Activated CD4-positive, alpha-beta T cell treated with anti-CD3 and anti-CD28 coated beads for 48 hours (primary cell): Measurements from ENCODE around the gene POU2F3.
A peak's percentile ranks its signal among the peaks of the same experiment; 100 is the strongest.

Experiments used
- DNase-seq: peaks from one replicate; pipeline ENCODE4 v3.0.0-alpha.2; 2020

The POU2F3 gene

GRCh38 chr11:120210626-120211521 is 29.1 kb upstream of the POU2F3 start, which contains the start of gene OAF:
OAF (plus strand) TSS chr11:120211032; CDS start chr11:120211280, 248 bp downstream.
- DNase-seq = peak; percentile 62

- no peak for DNase-seq
Observed at GRCh38 chr11:120211522-120212258, 28.2 kb upstream of the POU2F3 start.

GRCh38 chr11:120212259-120212878 is 27.6 kb upstream of the POU2F3 start:
- no peak for DNase-seq

- no peak for DNase-seq
Observed at GRCh38 chr11:120212926-120213325, 27.0 kb upstream of the POU2F3 start.

GRCh38 chr11:120214581-120214980 is 25.4 kb upstream of the POU2F3 start:
- no peak for DNase-seq

- DNase-seq = no peak
Observed at GRCh38 chr11:120215634-120216033, 24.3 kb upstream of the POU2F3 start.

GRCh38 chr11:120216426-120217102 is 23.4 kb upstream of the POU2F3 start:
- DNase-seq = no peak

- DNase-seq = no peak
Observed at GRCh38 chr11:120217526-120217925, 22.4 kb upstream of the POU2F3 start.

- no peak for DNase-seq
Observed at GRCh38 chr11:120217941-120218694, 21.8 kb upstream of the POU2F3 start.

GRCh38 chr11:120218695-120219033 is 21.3 kb upstream of the POU2F3 start:
- DNase-seq = no peak

GRCh38 chr11:120219232-120219937 is 20.6 kb upstream of the POU2F3 start:
- DNase-seq = no peak

- no peak for DNase-seq
Observed at GRCh38 chr11:120219938-120220746, 19.8 kb upstream of the POU2F3 start.

GRCh38 chr11:120220747-120221037 is 19.2 kb upstream of the POU2F3 start:
- no peak for DNase-seq

- no peak for DNase-seq
Observed at GRCh38 chr11:120221115-120221752, 18.7 kb upstream of the POU2F3 start.

- DNase-seq = no peak
Observed at GRCh38 chr11:120222916-120223315, 17.0 kb upstream of the POU2F3 start.

- no peak for DNase-seq
Observed at GRCh38 chr11:120223793-120224192, 16.1 kb upstream of the POU2F3 start.

GRCh38 chr11:120224361-120224760 is 15.6 kb upstream of the POU2F3 start:
- no peak for DNase-seq

- no peak for DNase-seq
Observed at GRCh38 chr11:120224972-120225909, 14.7 kb upstream of the POU2F3 start.

- no peak for DNase-seq
Observed at GRCh38 chr11:120226242-120226641, 13.7 kb upstream of the POU2F3 start.
